ENCODE data around the gene TNFAIP8. TPM values are rescaled to one million over a fixed set of nuclear protein-coding genes. Genes with fewer than 3 reads are reported as not detected.

Gene TNFAIP8
- total and polyA plus RNA-seq, 2 of the 13 experiments (the other 11 are each of a cell fraction or from before 2014, with no cell fraction given): 6.4 to 11.2 TPM

- FAIRE-seq (no peak), ATAC-seq (no peak), DNase-seq (ENCODE audit: low spot score) (no peak)
- ChIA-PET CTCF (ENCODE audit: low intra/inter-chr PET ratio, low total read pairs) (no interaction called here), POLR2A (no interaction called here)
- no peak for TF ChIP-seq EZH2 (conservative IDR thresholded peaks at IDR 0.05; ENCODE audit: low read depth, low read length)
- TF ChIP-seq EED (CRISPR knock-in tag; IDR thresholded peaks at IDR 0.05): no peak
- no peak for TF ChIP-seq ZNF234 (CRISPR knock-in tag; conservative IDR thresholded peaks at IDR 0.05)
- no peak for TF ChIP-seq ZNF891 (CRISPR knock-in tag; IDR thresholded peaks at IDR 0.05)
- TF ChIP-seq SNAPC2 (CRISPR knock-in tag; IDR thresholded peaks at IDR 0.05): no peak
- TF ChIP-seq ZHX1 (CRISPR knock-in tag; IDR thresholded peaks at IDR 0.05; ENCODE audit: low read depth): no peak
- no peak for TF ChIP-seq ZNF577 (CRISPR knock-in tag; IDR thresholded peaks at IDR 0.05; ENCODE audit: borderline replicate concordance, low read depth)
- no peak for TF ChIP-seq ZNF7 (CRISPR knock-in tag; IDR thresholded peaks at IDR 0.05)
- TF ChIP-seq ZZZ3 (CRISPR knock-in tag; IDR thresholded peaks at IDR 0.05; ENCODE audit: borderline replicate concordance): no peak
- no peak for TF ChIP-seq TFE3 (CRISPR knock-in tag; IDR thresholded peaks at IDR 0.05)
- TF ChIP-seq MTA1 (CRISPR knock-in tag; IDR thresholded peaks at IDR 0.05; ENCODE audit: borderline replicate concordance): no peak
- no peaks in the 10 kb centered on the region for H3K9me3 ChIP-seq (ENCODE audit: low read length)
- H3K4me2 ChIP-seq (ENCODE audit: low read depth, low read length): no peak overlapping the region
- peaks cover 12% of the 10 kb centered on the region for H3K4me1 ChIP-seq (ENCODE audit: insufficient read depth, low read length)
- BruUV-seq (replicated peaks): no TSS peak
- no peaks in the 10 kb centered on the region for H3K36me3 ChIP-seq (replicated peaks in 1 of 2; ENCODE audit: control insufficient read depth in 1 of 2, insufficient read depth in 2 of 2, low read length in 2 of 2)
- no peak overlapping the region for H2AFZ ChIP-seq (ENCODE audit: low read length)
- WGBS (ENCODE audit: low lambda C conversion rate): 100% methylated on average over 1 of the region's 2 CpGs
- intact Hi-C loops (cut with micrococcal nuclease; ENCODE audit: unreplicated experiment) (no loop called here), in situ Hi-C loops (cut with HindIII; ENCODE audit: extremely low pct_ligation_motif_present, low pct_unique_long_range_greater_than_20kb) (no loop called here)
- no peak overlapping the region for H3K9ac ChIP-seq (ENCODE audit: insufficient read depth, low read depth, low read length)
- no peaks in the 10 kb centered on the region for H3K79me2 ChIP-seq (ENCODE audit: insufficient read depth, low read length)
- no peak overlapping the region for H3K4me3 ChIP-seq (replicated peaks in 1 of 3; ENCODE audit: insufficient read depth in 1 of 3, low read depth in 2 of 3, low read length in 3 of 3)
- H3K27ac ChIP-seq (ENCODE audit: extremely low read length, insufficient read depth, low read length): no peak overlapping the region
- H4K20me1 ChIP-seq (ENCODE audit: insufficient read depth, low read length): no peaks in the 10 kb centered on the region
- no peaks in the 10 kb centered on the region for H3K27me3 ChIP-seq (ENCODE audit: control insufficient read depth in 1 of 2, insufficient read depth in 2 of 2, low read length in 2 of 2)
These were observed 10.7 kb downstream of the TNFAIP8 start for GRCh38 chr5:119366540-119366881.

Measured in HepG2 (cell line).